PC-9 (cell line): Measurements from ENCODE around the gene LUC7L3. TPM values are rescaled to one million over a fixed set of nuclear protein-coding genes. Genes with fewer than 3 reads are reported as not detected.

Source experiments
- BruUV-seq: library from RNA; stranded (reverse); fragments of 400-500 nt; replicated peaks from 2 replicates; lab custom pipeline; 2021; lab: Mats Ljungman, UMichigan
- CTCF ChIA-PET: fragments of 300-600 bp; sonication (Branson Sonifier 250); formaldehyde crosslinking; loops from one replicate; lab custom pipeline; 2022; ENCODE audit warnings: antibody characterized with exemption; lab: Charles Lee
- POLR2A ChIA-PET: fragments of 300-600 bp; sonication (Branson Sonifier 250); formaldehyde crosslinking; loops from one replicate; lab custom pipeline; 2022; ENCODE audit warnings: antibody characterized with exemption; ENCODE audit not compliant: unreplicated experiment; lab: Charles Lee
- DNase-seq, 2 experiments: peaks; one replicate each; pipeline versions ENCODE4 v3.0.0 to v3.0.0-alpha.2; 2015 to 2022; ENCODE audit warnings: mixed read lengths in 1 of 2
- H2AFZ ChIP-seq: fragments of 200-600 bp; sonication (generic); 2 replicates; pipeline ENCODE4 v1.8.1; 2017; ENCODE audit warnings: antibody characterized with exemption
- H3F3A ChIP-seq: fragments of 200-600 bp; sonication (generic); 2 replicates; pipeline ENCODE4 v1.8.1; 2017; ENCODE audit warnings: antibody characterized with exemption, mild to moderate bottlenecking, low read depth; ENCODE audit not compliant: insufficient read depth
- H3K27ac ChIP-seq: fragments of 200-600 bp; sonication (generic); 2 replicates; pipeline ENCODE4 v1.6.1; 2016; ENCODE audit warnings: mixed run types
- H3K27me3 ChIP-seq: fragments of 200-600 bp; sonication (generic); 2 replicates; pipeline ENCODE4 v1.6.1; 2016; ENCODE audit warnings: low read depth, mixed run types; ENCODE audit not compliant: insufficient read depth
- H3K36me3 ChIP-seq: fragments of 200-600 bp; sonication (generic); 2 replicates; pipeline ENCODE4 v1.6.1; 2016; ENCODE audit warnings: low read depth, mixed run types
- H3K4me1 ChIP-seq: fragments of 200-600 bp; sonication (generic); replicated peaks from 2 replicates; pipeline ENCODE4 v1.6.1; 2016; ENCODE audit warnings: mixed run types; ENCODE audit not compliant: insufficient read depth
- H3K4me2 ChIP-seq: fragments of 200-600 bp; sonication (generic); 2 replicates; pipeline ENCODE4 v1.6.1; 2017; ENCODE audit warnings: mixed run types
- H3K4me3 ChIP-seq: fragments of 200-600 bp; sonication (generic); 2 replicates; pipeline ENCODE4 v1.6.1; 2016; ENCODE audit warnings: mixed run types
- H3K79me2 ChIP-seq: fragments of 200-600 bp; sonication (generic); 2 replicates; pipeline ENCODE4 v1.6.1; 2017; ENCODE audit warnings: low read depth, mixed run types
- H3K9me2 ChIP-seq: fragments of 200-600 bp; sonication (generic); 2 replicates; pipeline ENCODE4 v1.8.1; 2017; ENCODE audit warnings: mild to moderate bottlenecking; ENCODE audit not compliant: insufficient read depth
- H3K9me3 ChIP-seq: fragments of 200-600 bp; sonication (generic); 2 replicates; pipeline ENCODE4 v1.8.1; 2016; ENCODE audit warnings: low read depth; ENCODE audit not compliant: insufficient read depth
- H4K20me1 ChIP-seq: fragments of 200-600 bp; sonication (generic); 2 replicates; pipeline ENCODE4 v1.8.1; 2017; ENCODE audit not compliant: insufficient read depth
- EZH2 ChIP-seq: fragments of 200-600 bp; sonication (generic); IDR thresholded peaks from 2 replicates; pipeline ENCODE4 v1.8.0; 2017; ENCODE audit warnings: antibody characterized with exemption, low read depth
- intact Hi-C: fragments of 100-400 bp; cut with micrococcal nuclease; formaldehyde crosslinking; loops from one replicate; pipeline ENCODE4 v1.10.0; 2022; ENCODE audit not compliant: unreplicated experiment
- total RNA-seq: library from RNA; stranded (reverse); gene quantifications from 2 replicates; pipeline ENCODE4 v1.2.3, GENCODE V29; 2021
- TF ChIP-seq, protein P1 (sequence below): fragments of 200-600 bp; sonication (generic); conservative IDR thresholded peaks from 2 replicates; pipeline ENCODE4 v1.6.1; 2017; ENCODE audit warnings: mixed run types, antibody characterized with exemption, mild to moderate bottlenecking, moderate library complexity

The LUC7L3 gene
- total RNA-seq, 1 experiment from 2014 or later, result 147 TPM

DNA sequence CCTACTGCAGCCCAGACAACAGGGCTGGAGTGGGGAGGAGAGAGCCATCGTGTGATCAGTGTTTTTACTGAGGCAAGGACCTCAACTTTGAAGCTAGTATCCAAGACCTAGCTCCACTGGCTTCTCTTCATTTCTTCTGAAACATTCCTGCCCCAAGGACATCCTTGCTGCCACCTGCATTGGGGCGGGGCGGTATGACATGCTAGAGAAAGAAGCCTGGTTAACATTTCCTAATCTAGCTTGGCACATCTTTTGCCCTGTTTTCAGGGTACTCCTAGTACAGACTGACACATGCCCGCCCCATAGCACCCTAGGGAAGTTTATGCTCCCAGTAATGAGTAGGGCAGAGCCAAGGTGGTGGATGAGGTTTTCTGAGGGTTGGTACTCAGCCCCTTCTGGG is 65.7 kb downstream of the LUC7L3 start:
- TF ChIP-seq, protein P1, sequence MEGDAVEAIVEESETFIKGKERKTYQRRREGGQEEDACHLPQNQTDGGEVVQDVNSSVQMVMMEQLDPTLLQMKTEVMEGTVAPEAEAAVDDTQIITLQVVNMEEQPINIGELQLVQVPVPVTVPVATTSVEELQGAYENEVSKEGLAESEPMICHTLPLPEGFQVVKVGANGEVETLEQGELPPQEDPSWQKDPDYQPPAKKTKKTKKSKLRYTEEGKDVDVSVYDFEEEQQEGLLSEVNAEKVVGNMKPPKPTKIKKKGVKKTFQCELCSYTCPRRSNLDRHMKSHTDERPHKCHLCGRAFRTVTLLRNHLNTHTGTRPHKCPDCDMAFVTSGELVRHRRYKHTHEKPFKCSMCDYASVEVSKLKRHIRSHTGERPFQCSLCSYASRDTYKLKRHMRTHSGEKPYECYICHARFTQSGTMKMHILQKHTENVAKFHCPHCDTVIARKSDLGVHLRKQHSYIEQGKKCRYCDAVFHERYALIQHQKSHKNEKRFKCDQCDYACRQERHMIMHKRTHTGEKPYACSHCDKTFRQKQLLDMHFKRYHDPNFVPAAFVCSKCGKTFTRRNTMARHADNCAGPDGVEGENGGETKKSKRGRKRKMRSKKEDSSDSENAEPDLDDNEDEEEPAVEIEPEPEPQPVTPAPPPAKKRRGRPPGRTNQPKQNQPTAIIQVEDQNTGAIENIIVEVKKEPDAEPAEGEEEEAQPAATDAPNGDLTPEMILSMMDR, result no peak
- no peak for TF ChIP-seq EZH2
- DNase-seq, result peak in 1 of 2 experiments; percentile 51
- H3K4me1 ChIP-seq, result no peaks in the 10 kb centered on the region
- H2AFZ ChIP-seq, result no peak overlapping the region
- POLR2A ChIA-PET, result no interaction called here
- intact Hi-C loops, result no loop called here
- H3K9me3 ChIP-seq, result no peaks in the 10 kb centered on the region
- BruUV-seq, result no TSS peak
- H3K4me3 ChIP-seq, result no peak overlapping the region
- H3K9me2 ChIP-seq, result no peaks in the 10 kb centered on the region
- no peak overlapping the region for H3K27ac ChIP-seq
- no peaks in the 10 kb centered on the region for H3K27me3 ChIP-seq
- H3K4me2 ChIP-seq, result no peak overlapping the region
- H4K20me1 ChIP-seq, result no peaks in the 10 kb centered on the region
- H3K79me2 ChIP-seq, result no peaks in the 10 kb centered on the region
- H3K36me3 ChIP-seq, result no peaks in the 10 kb centered on the region
- no peaks in the 10 kb centered on the region for H3F3A ChIP-seq
- CTCF ChIA-PET, result interaction anchor here (0.6 kb wide), 1 partner anchor 238 kb away, joined by 11 read pairs; no protein-coding TSS in a partner anchor

DNA sequence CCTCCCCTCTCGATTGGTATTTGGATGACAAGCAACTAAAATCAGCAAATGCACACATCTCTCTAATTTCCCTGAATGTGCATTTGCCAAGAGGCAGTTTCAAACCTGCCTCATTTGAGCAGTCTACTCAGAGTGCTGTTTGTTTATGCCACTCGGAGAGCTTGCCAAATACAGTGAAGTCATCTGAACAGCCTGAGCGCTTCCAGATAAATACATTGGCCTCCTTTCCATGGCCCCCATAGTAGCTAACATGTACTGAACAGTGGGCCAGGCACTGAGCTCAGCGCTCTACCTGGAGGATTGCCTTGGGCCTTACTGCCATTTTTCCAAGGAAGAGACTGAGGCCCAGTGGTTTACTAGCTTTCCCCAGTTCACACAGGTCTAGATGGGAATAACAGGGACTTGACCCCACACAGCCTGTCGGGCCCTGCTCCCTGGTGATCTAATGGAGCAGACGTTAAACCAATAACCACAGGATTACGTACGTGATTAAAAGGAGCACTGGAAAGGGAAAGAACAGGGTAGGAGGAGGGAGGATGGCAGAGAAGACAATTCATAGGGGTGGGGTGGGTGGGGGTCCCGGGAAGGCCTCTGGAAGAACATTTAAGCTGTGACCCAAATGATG is 66.7 kb downstream of the LUC7L3 start:
- Histone ChIP-seq H3K4me2 (no peak overlapping the region), H4K20me1 (no peaks in the 10 kb centered on the region), H3K4me1 (no peaks in the 10 kb centered on the region), H3K36me3 (no peaks in the 10 kb centered on the region), H3K79me2 (no peaks in the 10 kb centered on the region), H3K9me2 (no peaks in the 10 kb centered on the region), H2AFZ (no peak overlapping the region), H3K27me3 (no peaks in the 10 kb centered on the region), H3K4me3 (no peak overlapping the region), H3K27ac (no peak overlapping the region), H3K9me3 (no peaks in the 10 kb centered on the region), H3F3A (no peaks in the 10 kb centered on the region)
- no peak for DNase-seq
- ChIA-PET POLR2A (no interaction called here), CTCF (no interaction called here)
- TF ChIP-seq EZH2, result no peak
- intact Hi-C loops, result no loop called here
- no TSS peak for BruUV-seq

DNA sequence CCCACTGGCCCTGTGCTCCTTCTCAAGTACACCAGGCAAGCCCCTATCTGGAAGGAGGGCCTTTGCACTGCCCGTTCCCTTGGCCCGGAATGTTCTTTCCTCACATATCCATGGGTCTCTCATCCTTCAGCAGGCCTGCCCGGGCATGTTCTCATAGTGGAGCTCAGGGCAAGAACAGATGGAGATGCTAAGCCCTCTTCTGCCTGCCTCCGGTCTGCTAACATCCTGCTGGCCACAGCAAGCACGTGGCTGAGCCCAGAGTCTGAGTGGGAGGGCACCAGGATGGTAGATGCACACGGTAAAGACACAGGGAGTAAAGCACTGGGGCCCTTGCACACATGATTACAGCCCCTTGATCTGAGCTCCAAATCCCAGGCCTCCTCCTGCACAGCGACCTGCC is 67.7 kb downstream of the LUC7L3 start:
- Histone ChIP-seq H4K20me1 (no peaks in the 10 kb centered on the region), H3K4me2 (no peak overlapping the region), H3K4me3 (no peak overlapping the region), H3K36me3 (no peaks in the 10 kb centered on the region), H3K27me3 (no peaks in the 10 kb centered on the region), H3K27ac (no peak overlapping the region), H3K79me2 (no peaks in the 10 kb centered on the region), H3K4me1 (no peaks in the 10 kb centered on the region), H3K9me2 (no peaks in the 10 kb centered on the region), H3F3A (no peaks in the 10 kb centered on the region), H3K9me3 (no peaks in the 10 kb centered on the region), H2AFZ (no peak overlapping the region)
- no peak for TF ChIP-seq EZH2
- TF ChIP-seq, protein P1, result no peak
- ChIA-PET POLR2A (interaction anchor here (0.6 kb wide), 1 partner anchor 272 kb away, joined by 4 read pairs; no protein-coding TSS in a partner anchor), CTCF (no interaction called here)
- no TSS peak for BruUV-seq
- intact Hi-C loops, result no loop called here
- DNase-seq, result no peak
